Dendritic cell treated with granulocyte-macrophage colony-stimulating factor and Interleukin-4, amounts not matched to agents 40 ng/mL and 50 ng/mL, for 4 days (primary cell): ENCODE measurements around the gene GPR39.

Experiments used
- H3K27ac Mint-ChIP-seq: one replicate; pipeline ENCODE4 v1.8.0; 2022; ENCODE audit warnings: mild to moderate bottlenecking, mixed read lengths
- H3K27me3 Mint-ChIP-seq: one replicate; pipeline ENCODE4 v1.8.0; 2022; ENCODE audit warnings: mild to moderate bottlenecking, mixed read lengths
- H3K36me3 Mint-ChIP-seq: one replicate; pipeline ENCODE4 v1.8.0; 2022; ENCODE audit warnings: low read depth, mixed read lengths
- H3K4me1 Mint-ChIP-seq: one replicate; pipeline ENCODE4 v1.8.0; 2022; ENCODE audit warnings: low read depth, mixed read lengths
- H3K4me3 Mint-ChIP-seq: one replicate; pipeline ENCODE4 v1.8.0; 2022; ENCODE audit warnings: mild to moderate bottlenecking, moderate library complexity, mixed read lengths
- H3K9me3 Mint-ChIP-seq: one replicate; pipeline ENCODE4 v1.8.0; 2022; ENCODE audit warnings: mixed read lengths
- intact Hi-C: fragments of 100-400 bp; cut with micrococcal nuclease; formaldehyde crosslinking; loops from one replicate; pipeline ENCODE4 v1.15.0; 2022

The GPR39 gene

DNA sequence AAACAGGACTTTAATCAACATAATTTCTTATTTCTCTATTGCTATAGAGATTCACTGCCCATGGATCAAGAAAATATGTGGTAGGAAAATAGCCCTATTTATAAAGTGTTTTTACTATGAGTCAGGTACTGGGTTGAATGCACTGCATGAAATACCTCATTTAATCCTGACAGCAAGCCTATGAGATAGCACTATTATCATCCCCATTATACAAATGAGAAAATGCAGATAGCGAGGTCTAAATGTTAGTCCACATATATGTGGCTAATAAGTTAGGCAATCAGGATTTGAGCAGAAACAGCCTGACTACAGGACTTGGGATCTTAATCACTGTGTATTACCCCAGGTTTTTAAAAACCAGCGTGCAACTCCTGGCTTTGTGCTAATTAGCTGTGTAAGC, 261.9 kb downstream of the GPR39 start:
- H3K9me3 Mint-ChIP-seq: no peaks in the 10 kb centered on the region
- no peaks in the 10 kb centered on the region for H3K4me1 Mint-ChIP-seq
- peaks cover 28% of the 10 kb centered on the region for H3K27me3 Mint-ChIP-seq
- no peak overlapping the region for H3K4me3 Mint-ChIP-seq
- no peaks in the 10 kb centered on the region for H3K36me3 Mint-ChIP-seq
- intact Hi-C loops: no loop called here
- H3K27ac Mint-ChIP-seq: no peak overlapping the region

DNA sequence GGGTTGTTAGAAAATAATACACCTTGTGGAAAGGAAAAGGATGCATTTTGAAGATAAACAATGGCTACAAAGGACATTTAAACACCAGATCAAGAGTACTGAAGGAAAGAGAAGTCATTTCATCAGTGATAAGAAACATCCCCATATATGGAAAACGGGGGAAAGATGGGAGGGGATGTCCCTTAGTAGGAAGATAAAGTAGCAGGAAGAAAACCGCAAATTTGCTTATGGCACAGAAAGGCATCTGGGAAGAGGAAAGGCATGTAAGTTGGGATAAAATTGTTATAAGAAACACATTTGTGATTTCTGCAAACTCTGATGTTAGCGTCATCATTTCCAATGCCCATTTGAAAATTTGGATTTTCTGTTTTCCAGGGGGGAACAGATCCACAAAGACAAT, 263.9 kb downstream of the GPR39 start:
- Mint-ChIP-seq H3K9me3 (no peaks in the 10 kb centered on the region), H3K36me3 (no peaks in the 10 kb centered on the region), H3K4me1 (no peaks in the 10 kb centered on the region), H3K4me3 (no peak overlapping the region), H3K27ac (no peak overlapping the region), H3K27me3 (peaks cover 17% of the 10 kb centered on the region)
- intact Hi-C loops: no loop called here

DNA sequence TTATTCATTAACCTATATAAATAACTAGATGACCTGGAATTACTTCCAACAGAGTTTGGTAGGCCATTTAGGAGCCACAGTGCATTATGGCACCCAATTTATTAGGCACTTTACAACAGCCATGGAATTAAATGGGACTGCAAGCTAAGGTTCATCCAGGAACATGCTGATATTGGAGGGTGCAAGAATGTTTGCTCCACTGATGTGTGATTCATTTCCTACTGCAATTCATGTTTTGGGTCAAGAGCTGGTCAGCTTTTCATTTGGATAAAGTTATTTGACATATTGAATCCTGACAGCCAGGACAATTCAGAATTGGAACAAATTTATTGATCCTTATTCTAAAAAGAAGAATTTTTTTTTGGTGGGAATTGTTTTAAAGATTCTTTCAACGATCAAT, 265.2 kb downstream of the GPR39 start:
- H3K4me1 Mint-ChIP-seq: no peaks in the 10 kb centered on the region
- H3K4me3 Mint-ChIP-seq: no peak overlapping the region
- H3K36me3 Mint-ChIP-seq: no peaks in the 10 kb centered on the region
- H3K27me3 Mint-ChIP-seq: peaks cover 12% of the 10 kb centered on the region
- no peak overlapping the region for H3K27ac Mint-ChIP-seq
- no peaks in the 10 kb centered on the region for H3K9me3 Mint-ChIP-seq
- intact Hi-C loops: no loop called here

DNA sequence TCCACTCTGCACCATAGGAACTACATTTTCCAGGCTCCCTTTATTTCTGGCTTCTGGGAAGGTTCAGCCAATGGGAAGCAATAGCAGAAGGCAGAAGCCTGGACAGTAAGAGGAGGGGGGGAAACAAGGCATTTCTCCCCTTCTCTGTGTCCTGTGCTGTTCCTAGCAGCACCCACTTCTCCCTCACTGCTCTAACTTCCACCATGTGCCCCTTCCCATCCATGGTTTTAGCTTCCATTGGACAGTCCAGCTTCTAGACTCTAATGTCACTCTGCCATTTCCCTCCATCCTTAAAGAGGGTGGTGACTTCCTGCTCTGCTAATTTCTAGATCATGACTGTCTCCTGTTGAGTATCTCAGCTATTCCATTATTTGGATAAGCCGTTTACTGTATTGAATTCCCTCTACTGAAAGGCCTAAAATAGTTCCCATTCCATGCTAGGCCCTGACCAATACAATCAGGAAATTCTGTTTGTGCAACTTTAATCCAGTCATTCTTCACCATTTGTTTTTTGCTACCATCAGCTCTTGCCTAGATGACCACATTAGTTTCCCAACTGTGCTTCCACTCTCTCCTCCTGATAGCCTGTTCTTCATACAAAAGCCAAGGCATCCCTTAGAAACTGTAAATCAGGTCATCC, 274.2 kb downstream of the GPR39 start:
- Mint-ChIP-seq H3K27me3 (peaks cover 3% of the 10 kb centered on the region), H3K36me3 (no peaks in the 10 kb centered on the region), H3K4me3 (no peak overlapping the region), H3K4me1 (no peaks in the 10 kb centered on the region), H3K27ac (no peak overlapping the region), H3K9me3 (no peaks in the 10 kb centered on the region)
- intact Hi-C loops: no loop called here

DNA sequence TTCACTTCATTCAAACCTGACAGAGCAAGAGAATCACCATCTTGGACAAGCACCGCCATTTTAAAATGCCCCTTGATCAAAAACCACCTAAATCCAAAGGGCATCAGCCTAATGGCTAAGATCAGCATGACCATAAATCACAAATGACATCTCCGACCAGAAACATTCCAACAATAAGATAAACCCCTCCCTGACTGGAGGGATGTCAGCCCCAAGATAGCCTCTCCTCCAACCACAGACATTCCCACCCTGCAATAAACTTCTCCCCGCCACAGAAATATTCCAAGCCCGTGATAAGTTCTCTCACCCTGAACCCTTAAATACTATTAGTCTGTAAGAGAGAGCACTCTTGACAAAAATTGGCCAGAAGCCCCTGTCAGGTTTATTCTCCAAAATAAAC, 275.0 kb downstream of the GPR39 start:
- no peak overlapping the region for H3K27ac Mint-ChIP-seq
- H3K4me1 Mint-ChIP-seq: no peaks in the 10 kb centered on the region
- intact Hi-C loops: no loop called here
- H3K9me3 Mint-ChIP-seq: no peaks in the 10 kb centered on the region
- H3K27me3 Mint-ChIP-seq: peaks cover 3% of the 10 kb centered on the region
- no peak overlapping the region for H3K4me3 Mint-ChIP-seq
- H3K36me3 Mint-ChIP-seq: no peaks in the 10 kb centered on the region

DNA sequence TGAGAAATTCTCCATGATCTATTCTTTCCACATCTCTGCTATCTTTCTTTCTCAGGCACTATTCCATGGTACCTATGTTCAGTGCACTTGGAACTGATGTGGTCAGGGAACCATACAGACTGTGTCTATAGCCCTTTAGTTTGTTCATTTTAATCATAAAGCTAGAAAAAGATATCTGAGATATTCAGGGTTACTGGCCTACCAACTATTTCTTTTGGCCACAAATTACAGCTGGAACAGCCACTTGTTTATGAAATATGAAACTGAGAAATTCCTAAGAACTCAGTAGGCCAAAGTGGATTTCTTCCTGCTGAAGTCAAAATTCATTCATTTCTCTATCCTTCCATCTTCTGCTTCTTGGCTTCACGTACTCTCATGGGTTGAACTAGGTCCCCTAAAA, 276.2 kb downstream of the GPR39 start:
- intact Hi-C loops: no loop called here
- no peaks in the 10 kb centered on the region for H3K4me1 Mint-ChIP-seq
- no peak overlapping the region for H3K4me3 Mint-ChIP-seq
- H3K9me3 Mint-ChIP-seq: no peaks in the 10 kb centered on the region
- peaks cover 3% of the 10 kb centered on the region for H3K27me3 Mint-ChIP-seq
- H3K36me3 Mint-ChIP-seq: no peaks in the 10 kb centered on the region
- no peak overlapping the region for H3K27ac Mint-ChIP-seq
